Testis (tissue), 3 donors: ENCODE results near the gene ISCU. TPM values are rescaled to one million over a fixed set of nuclear protein-coding genes. Genes with fewer than 3 reads are reported as not detected.

Experiments
- DNase-seq: peaks from one replicate; pipeline ENCODE4 v3.0.0-alpha.2; 2019
- H3K27ac ChIP-seq, 2 donors: fragments of 200-600 bp; sonication (generic); one replicate each; pipeline ENCODE4 v1.5.1; 2019
- H3K27me3 ChIP-seq: fragments of 200-600 bp; sonication (generic); one replicate; pipeline ENCODE4 v1.5.1; 2019
- H3K36me3 ChIP-seq: fragments of 200-600 bp; sonication (generic); one replicate; pipeline ENCODE4 v1.5.1; 2017; ENCODE audit warnings: low read depth; ENCODE audit errors: missing control alignments
- H3K4me1 ChIP-seq: fragments of 200-600 bp; sonication (generic); one replicate; pipeline ENCODE4 v1.5.1; 2019
- H3K4me3 ChIP-seq, 2 donors: fragments of 200-600 bp; sonication (generic); one replicate each; pipeline ENCODE4 v1.5.1; 2017 to 2019
- H3K9me3 ChIP-seq: fragments of 200-600 bp; sonication (generic); one replicate; pipeline ENCODE4 v1.5.1; 2017
- POLR2A ChIP-seq: fragments of 450-650 bp; IDR thresholded peaks from one replicate; pipeline ENCODE4 v1.6.1; 2017; ENCODE audit warnings: antibody characterized with exemption, mild to moderate bottlenecking, moderate library complexity
- WGBS, 2 donors: methylation state at CpG; one replicate each; pipeline ENCODE4 v1.1.5; 2018; 5-methylcytosine and 5-hydroxymethylcytosine counted together
- intact Hi-C: fragments of 100-400 bp; cut with DNase I; formaldehyde crosslinking; loops from one replicate; pipeline ENCODE4 v1.15.1; 2023; ENCODE audit warnings: low total_unique reads
- polyA plus RNA-seq: library from polyadenylated mRNA; stranded (reverse); fragments of 350-450 nt; fragmentation: Illumina TruSeq; extraction: RNeasy Lipid Tissue Mini Kit (QIAGEN cat#74804); gene quantifications from one replicate; pipeline ENCODE4 v1.2.3, GENCODE V29; 2014; ENCODE audit warnings: low read depth, low replicate concordance; ENCODE audit not compliant: insufficient read depth
- total RNA-seq, 2 donors: library from RNA; depleted of rRNA; stranded (reverse); fragments of >200 nt; gene quantifications; one replicate each; pipeline ENCODE4 v1.2.3, GENCODE V29; 2016
- TF ChIP-seq, protein P1 (sequence below), 3 experiments: fragments of 450-650 bp in 2 of 3; fragments of 200-600 bp in 1 of 3; sonication (generic) in 1 of 3; IDR thresholded peaks; one replicate each; pipeline ENCODE4 v1.5.1; 2016 to 2019; ENCODE audit warnings: antibody characterized with exemption in 3 of 3, mild to moderate bottlenecking in 2 of 3, moderate library complexity in 1 of 3

The ISCU gene
- total and polyA plus RNA-seq, 3 donors from 2014 or later, result 217 to 238 (median 221) TPM

- intact Hi-C loops, result no loop called here
- 82 to 90% methylated on average over 9 to 23 of the region's 23 CpGs for WGBS, 2 donors
- Histone ChIP-seq H3K27ac (no peak overlapping the region), H3K36me3 (no peaks in the 10 kb centered on the region), H3K27me3 (no peaks in the 10 kb centered on the region), H3K4me1 (peaks cover 8% of the 10 kb centered on the region), H3K9me3 (no peaks in the 10 kb centered on the region), H3K4me3 (no peak overlapping the region)
- DNase-seq, result no peak
- TF ChIP-seq, protein P1, sequence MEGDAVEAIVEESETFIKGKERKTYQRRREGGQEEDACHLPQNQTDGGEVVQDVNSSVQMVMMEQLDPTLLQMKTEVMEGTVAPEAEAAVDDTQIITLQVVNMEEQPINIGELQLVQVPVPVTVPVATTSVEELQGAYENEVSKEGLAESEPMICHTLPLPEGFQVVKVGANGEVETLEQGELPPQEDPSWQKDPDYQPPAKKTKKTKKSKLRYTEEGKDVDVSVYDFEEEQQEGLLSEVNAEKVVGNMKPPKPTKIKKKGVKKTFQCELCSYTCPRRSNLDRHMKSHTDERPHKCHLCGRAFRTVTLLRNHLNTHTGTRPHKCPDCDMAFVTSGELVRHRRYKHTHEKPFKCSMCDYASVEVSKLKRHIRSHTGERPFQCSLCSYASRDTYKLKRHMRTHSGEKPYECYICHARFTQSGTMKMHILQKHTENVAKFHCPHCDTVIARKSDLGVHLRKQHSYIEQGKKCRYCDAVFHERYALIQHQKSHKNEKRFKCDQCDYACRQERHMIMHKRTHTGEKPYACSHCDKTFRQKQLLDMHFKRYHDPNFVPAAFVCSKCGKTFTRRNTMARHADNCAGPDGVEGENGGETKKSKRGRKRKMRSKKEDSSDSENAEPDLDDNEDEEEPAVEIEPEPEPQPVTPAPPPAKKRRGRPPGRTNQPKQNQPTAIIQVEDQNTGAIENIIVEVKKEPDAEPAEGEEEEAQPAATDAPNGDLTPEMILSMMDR (IDR thresholded peaks at IDR 0.05), result no peak
- TF ChIP-seq POLR2A, result no peak
Observed at GRCh38 chr12:108516511-108517275, 45.7 kb upstream of the ISCU start.

DNA sequence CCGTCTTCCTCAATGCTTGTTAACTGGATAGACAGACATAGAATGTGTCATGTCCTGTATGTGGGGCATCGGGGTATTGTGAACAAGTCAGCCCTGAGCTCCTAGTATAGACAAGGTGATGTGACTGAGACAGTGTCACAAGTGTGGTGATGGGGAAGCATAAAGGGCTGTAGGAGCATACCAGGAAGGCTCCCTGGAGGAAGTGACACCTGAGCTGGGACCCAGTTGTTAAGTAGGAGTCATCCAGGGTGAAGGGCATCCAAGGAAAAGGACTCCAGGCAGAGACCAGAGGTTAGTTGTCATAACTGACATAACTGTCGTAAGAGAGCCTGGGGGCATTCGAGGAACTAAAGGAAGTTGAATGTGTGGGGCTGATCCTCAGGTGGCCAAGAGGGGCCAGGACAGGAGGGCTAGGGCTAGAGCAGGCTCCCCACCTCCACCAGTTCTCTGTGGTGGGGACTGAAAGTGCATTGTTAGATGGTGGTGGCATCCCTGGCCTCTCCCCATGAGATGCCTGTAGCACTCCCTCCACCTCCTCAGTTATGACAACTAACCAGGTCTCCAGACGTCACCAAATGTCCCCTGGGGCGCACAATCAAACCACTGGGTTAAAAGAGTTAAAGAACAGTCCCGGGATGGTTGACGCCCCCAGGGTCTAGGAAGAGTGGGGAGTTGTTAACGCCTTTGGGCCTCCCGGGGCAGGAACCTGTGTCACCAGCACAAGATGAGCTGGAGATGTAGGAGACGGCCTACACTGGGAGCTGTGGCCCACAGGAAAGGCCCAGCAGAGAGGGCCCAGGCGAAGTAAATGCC is 44.9 kb upstream of the ISCU start:
- TF ChIP-seq POLR2A, result no peak
- TF ChIP-seq, protein P1 (IDR thresholded peaks at IDR 0.05), result no peak
- 88 to 91% methylated on average over 11 to 12 of the region's 12 CpGs for WGBS, 2 donors
- intact Hi-C loops, result no loop called here
- DNase-seq, result no peak
- Histone ChIP-seq H3K36me3 (no peaks in the 10 kb centered on the region), H3K27ac (no peak overlapping the region), H3K4me1 (peaks cover 8% of the 10 kb centered on the region), H3K9me3 (no peaks in the 10 kb centered on the region), H3K4me3 (no peak overlapping the region), H3K27me3 (no peaks in the 10 kb centered on the region)

GRCh38 chr12:108518101-108518715 is 44.2 kb upstream of the ISCU start:
- no peak for DNase-seq

GRCh38 chr12:108518716-108519496 is 43.5 kb upstream of the ISCU start:
- Histone ChIP-seq H3K4me1 (peaks cover 8% of the 10 kb centered on the region), H3K9me3 (no peaks in the 10 kb centered on the region), H3K36me3 (no peaks in the 10 kb centered on the region), H3K27ac (no peak overlapping the region), H3K27me3 (no peaks in the 10 kb centered on the region), H3K4me3 (no peak overlapping the region)
- DNase-seq, result no peak
- TF ChIP-seq POLR2A, result no peak
- TF ChIP-seq, protein P1 (IDR thresholded peaks at IDR 0.05), result no peak
- intact Hi-C loops, result no loop called here
- WGBS, 2 donors, result 92 to 93% methylated on average over 28 to 39 of the region's 39 CpGs

More at GRCh38 chr12:108518101-108518715, 44.2 kb upstream of the ISCU start:
- 90 to 94% methylated on average over 23 to 24 of the region's 24 CpGs for WGBS, 2 donors
- Histone ChIP-seq H3K4me3 (no peak overlapping the region), H3K9me3 (no peaks in the 10 kb centered on the region), H3K4me1 (peaks cover 8% of the 10 kb centered on the region), H3K27ac (no peak overlapping the region), H3K27me3 (no peaks in the 10 kb centered on the region), H3K36me3 (no peaks in the 10 kb centered on the region)
- TF ChIP-seq, protein P1 (IDR thresholded peaks at IDR 0.05), result no peak
- TF ChIP-seq POLR2A, result no peak
- intact Hi-C loops, result no loop called here
